H4 (cell line): ENCODE results near the gene SDHA. TPM values are rescaled to one million over a fixed set of nuclear protein-coding genes. Genes with fewer than 3 reads are reported as not detected.

Experiments
- DNase-seq: peaks from one replicate; pipeline ENCODE4 v3.0.0-alpha.2; 2015; ENCODE audit warnings: low spot score
- total RNA-seq: library from RNA; depleted of rRNA; stranded (reverse); fragments of >200 nt; shearing (Covaris generic); gene quantifications from 2 replicates; pipeline ENCODE4 v1.2.3, GENCODE V29; 2014; rRNA removed

The SDHA gene
- total RNA-seq = 70.3 and 79.9 TPM in 2 replicates

- DNase-seq = peak; percentile 95
These were observed at the start of gene SDHA, which contains the start of gene CCDC127 for GRCh38 chr5:217494-218456. SDHA (plus strand) TSS chr5:218320; CDS start chr5:218356, 36 bp downstream. CCDC127 (minus strand) TSS chr5:218153; CDS start chr5:216849, 1,304 bp downstream.

DNA sequence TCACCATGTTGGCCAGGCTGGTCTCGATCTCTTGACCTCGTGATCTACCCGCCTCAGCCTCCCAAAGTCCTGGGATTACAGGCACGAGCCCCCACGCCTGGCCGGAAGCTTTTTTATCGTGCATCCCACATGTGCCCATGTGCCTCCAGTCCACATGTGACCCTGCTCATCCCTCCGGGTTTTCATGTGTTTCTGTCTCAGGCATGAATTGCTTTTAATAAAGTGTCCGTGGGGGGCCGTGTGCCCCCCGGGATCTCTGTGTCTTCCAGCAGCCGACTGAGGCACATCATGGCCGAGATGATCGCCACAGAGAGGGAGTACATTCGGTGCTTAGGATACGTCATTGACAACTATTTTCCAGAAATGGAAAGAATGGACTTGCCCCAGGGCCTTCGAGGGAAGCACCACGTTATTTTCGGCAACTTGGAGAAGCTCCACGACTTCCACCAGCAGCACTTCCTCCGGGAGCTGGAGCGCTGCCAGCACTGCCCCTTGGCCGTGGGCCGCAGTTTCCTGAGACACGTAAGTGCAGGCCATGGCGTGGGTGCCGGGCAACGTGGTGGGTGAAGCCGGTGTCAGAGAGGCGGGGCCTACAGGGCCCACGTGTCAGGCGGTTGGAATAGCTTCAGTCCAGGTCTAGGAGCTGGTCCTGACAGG lies 48.9 kb upstream of the SDHA start:
- no peak for DNase-seq

DNA sequence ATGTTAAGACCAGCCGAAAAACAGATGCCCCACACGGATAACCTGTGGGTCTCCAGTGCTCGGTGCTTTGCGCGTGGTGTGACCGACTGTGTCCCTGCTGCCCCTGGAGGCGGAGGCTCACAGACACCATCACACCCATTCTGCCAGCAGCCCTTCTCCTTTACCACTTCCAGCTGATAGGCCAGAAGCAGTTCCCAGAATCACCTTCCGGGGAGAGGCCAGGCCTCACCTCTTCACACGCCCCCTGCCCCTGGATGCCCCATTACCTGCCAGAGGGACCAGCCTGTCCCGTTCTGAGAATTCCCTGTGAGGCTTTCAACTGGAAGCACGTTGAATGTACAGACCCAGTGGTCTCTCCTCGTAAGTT lies 48.4 kb upstream of the SDHA start:
- DNase-seq = no peak

DNA sequence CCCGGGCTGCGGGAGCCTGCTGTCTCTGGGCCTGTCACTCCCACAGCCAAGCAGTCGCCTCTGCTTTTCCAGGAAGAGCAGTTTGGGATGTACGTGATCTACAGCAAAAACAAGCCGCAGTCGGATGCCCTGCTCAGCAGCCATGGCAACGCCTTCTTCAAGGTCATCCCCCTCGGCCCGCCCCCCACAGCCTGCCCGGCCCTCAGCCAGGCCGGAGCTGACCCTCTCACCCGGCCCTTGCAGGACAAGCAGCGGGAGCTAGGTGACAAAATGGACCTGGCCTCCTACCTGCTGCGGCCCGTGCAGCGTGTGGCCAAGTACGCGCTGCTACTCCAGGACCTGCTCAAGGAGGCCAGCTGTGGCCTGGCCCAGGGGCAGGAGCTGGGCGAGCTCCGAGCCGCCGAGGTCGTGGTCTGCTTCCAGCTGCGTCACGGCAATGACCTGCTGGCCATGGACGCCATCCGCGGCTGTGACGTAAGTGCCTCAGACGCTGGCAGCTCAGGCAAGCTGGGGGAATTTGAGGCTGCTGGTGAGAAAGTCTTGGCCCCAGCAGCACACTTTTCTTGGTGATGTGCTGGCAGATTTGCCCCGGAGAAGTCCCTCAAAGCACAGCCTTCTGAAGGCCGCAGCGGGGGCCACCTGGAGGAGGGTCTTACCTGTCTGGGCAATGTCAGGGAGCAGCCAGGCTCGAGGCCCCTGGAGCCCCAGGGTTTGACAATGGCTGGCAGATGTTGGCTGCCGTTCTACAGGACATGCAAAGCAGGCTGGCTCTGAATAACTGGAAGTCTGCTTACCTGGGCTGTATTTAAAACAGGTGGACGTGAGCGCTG lies 46.9 kb upstream of the SDHA start:
- DNase-seq = no peak

GRCh38 chr5:171801-172331 lies 46.3 kb upstream of the SDHA start:
- no peak for DNase-seq

- DNase-seq = no peak
These were observed 45.7 kb upstream of the SDHA start for GRCh38 chr5:172421-172820.

- no peak for DNase-seq
These were observed 45.3 kb upstream of the SDHA start for GRCh38 chr5:172841-173251.

GRCh38 chr5:173392-174290 lies 44.5 kb upstream of the SDHA start:
- DNase-seq = no peak

DNA sequence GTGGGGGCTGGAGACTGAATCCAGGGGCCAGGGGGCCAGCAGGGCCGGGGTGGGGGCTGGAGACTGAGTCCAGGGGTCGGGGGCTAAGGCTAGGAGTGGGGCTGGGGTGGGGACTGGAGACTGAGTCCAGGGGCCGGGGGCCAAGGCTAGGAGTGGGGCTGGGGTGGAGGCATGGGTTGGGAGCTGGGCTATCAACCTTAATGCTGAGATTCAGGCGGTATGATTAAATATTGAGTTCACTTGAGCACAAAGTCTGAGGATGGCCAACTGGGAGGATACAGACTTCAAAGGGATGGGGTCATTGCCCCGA lies 43.9 kb upstream of the SDHA start:
- DNase-seq = no peak

DNA sequence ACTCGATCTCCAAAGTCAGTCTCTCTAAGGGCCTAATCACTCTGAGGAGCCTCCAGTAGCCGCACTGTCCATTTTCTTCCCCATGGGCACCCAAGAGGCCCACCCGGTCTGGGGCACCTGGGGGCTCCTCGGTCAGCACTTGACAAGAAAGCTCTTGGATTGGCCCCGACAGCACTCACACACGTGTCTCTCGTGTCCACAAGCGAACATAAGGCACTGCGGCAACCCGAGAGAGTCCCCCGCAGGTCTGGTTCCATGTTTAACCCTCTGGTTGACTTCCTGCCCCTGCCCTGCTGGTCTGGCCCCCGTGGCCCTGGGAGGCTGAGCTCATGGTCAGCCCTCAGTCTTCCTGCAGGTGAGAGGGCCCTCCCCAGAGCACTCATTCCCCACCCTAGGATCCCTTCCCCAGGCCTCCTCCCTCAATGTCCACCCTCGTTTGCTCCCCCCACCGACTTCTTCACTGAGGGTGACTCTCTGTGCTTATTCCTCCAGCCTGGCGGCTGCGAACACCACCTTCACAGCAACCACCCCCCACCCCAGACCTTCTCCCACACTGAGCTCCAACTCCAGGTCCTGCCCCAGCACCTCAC lies 43.1 kb upstream of the SDHA start:
- no peak for DNase-seq

DNA sequence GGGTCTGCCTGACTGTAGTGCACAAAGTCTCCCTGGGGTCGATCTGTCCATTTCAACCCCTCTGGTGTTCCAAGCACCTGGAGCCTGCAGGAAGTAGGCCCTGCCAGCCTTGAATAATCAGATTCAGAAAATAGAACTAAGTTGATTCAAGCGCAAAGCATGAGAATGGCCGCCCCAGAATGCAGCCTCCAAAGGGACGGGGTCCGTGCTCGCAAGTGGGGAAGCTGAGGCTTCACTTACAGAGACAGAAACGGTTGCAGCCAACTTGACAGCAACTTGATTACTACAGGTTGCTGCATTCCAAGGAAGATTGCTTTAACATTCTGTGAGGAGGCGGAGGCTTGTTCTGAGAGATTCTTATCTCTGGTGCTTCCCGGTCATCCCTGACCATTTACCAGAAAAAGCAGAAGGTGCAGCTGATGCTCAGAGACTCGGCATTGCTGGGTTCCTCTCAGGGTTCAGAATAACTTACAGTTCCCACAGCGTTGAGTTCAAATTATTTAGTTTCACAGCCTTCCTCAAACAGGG lies 41.8 kb upstream of the SDHA start:
- DNase-seq = no peak

DNA sequence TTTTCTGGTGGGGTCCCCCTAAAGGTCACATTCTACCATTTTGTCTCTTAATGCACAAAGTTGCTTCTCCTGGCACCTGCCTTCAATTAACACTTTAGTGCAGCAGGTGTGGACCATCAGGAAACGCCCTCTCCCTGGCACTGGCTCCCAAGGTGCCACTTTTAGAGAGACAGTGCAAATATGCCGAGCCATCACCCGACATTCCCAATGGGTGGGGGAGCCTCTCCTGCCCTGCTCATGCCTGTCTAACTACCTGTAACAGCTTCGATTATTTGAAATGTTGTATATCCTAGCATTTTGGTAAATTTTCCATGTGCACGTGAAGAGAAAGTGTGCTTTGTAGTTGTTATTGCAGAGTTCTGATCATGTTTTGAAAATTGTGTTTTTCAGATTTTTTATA lies 40.0 kb upstream of the SDHA start:
- no peak for DNase-seq

- DNase-seq = no peak
These were observed 38.7 kb upstream of the SDHA start for GRCh38 chr5:179401-179800.

- no peak for DNase-seq
These were observed 37.7 kb upstream of the SDHA start for GRCh38 chr5:180286-180918.

- DNase-seq = no peak
These were observed 37.0 kb upstream of the SDHA start for GRCh38 chr5:181160-181559.

DNA sequence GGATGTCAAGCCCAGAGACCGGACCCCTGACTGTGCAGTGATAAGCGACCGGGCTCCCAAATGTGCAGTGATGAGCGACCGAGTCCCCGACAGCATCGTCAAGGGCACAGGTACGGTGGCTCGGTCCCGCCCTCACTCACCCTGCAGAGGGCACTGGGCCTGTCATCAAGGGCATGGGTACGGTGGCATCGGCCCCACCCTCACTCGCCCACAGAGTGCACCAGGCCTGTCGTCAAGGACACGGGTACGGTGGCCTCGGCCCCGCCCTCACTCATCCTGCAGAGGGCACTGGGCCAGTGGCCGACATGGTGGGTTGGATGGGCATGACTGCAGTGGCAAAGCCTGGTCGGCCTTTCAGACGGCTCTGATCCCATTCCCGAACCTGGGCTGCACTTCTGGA lies 36.6 kb upstream of the SDHA start:
- no peak for DNase-seq

GRCh38 chr5:182126-182525 lies 36.0 kb upstream of the SDHA start:
- no peak for DNase-seq

- no peak for DNase-seq
These were observed 33.6 kb upstream of the SDHA start for GRCh38 chr5:184471-184870.

- DNase-seq = no peak
These were observed 32.7 kb upstream of the SDHA start for GRCh38 chr5:185095-186070.
